ENCODE results near the gene ETS1. TPM values are rescaled to one million over a fixed set of nuclear protein-coding genes. Genes with fewer than 3 reads are reported as not detected.

Gene ETS1
- total RNA-seq, 1 experiment from 2014 or later, result 53.8 TPM

DNA sequence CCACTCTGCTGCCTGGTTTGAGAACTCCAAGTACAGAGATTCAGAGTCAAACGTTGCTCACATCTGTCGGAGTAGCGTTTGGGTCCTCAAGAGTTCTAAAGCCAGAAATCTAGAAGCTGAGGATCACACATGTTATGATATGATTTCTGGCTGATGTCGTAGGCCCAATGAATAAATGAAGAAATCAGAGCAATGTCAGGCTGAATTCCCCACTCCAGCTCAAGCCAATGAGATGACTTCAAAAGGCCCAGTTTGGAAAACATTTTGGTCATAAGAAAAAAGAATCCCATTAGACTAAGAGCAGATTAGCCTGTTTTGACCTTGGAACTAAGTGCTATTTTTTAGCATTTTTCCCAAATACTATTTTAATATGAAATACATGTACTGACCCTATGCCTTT lies 106.7 kb downstream of the ETS1 start:
- Histone ChIP-seq H3K27ac (no peak overlapping the region), H3K4me3 (no peak overlapping the region), H3K36me3 (peaks cover 88% of the 10 kb centered on the region), H3K27me3 (replicated peaks) (no peaks in the 10 kb centered on the region), H3K4me1 (replicated peaks) (peaks cover 33% of the 10 kb centered on the region), H3K9me3 (replicated peaks) (no peaks in the 10 kb centered on the region)
- no peak for DNase-seq (ENCODE audit: low read depth in 1 of 2, low spot score in 2 of 2)

DNA sequence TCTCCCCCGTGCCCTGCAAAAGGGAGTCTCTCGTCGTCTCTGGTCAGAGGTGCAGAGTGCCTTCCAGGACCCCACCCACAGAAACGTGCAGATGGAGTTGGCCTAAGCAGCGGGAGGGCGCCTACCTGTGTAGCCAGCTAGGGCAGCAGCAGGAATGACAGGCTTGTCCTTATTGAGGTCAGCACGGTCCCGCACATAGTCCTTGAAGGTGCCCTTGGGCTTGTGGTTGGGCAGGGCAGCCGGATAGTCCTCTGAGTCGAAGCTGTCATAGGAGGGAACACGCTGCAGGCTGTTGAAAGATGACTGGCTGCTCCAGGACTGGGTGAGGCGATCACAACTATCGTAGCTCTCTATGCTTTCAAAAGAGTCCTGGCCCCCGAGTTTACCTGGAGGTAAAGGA lies 107.3 kb downstream of the ETS1 start:
- peaks cover 82% of the 10 kb centered on the region for H3K36me3 ChIP-seq
- H3K27ac ChIP-seq, result no peak overlapping the region
- peaks cover 35% of the 10 kb centered on the region for H3K4me1 ChIP-seq (replicated peaks)
- DNase-seq (ENCODE audit: low read depth in 1 of 2, low spot score in 2 of 2), result no peak
- no peak overlapping the region for H3K4me3 ChIP-seq
- H3K27me3 ChIP-seq (replicated peaks), result no peaks in the 10 kb centered on the region
- no peaks in the 10 kb centered on the region for H3K9me3 ChIP-seq (replicated peaks)

DNA sequence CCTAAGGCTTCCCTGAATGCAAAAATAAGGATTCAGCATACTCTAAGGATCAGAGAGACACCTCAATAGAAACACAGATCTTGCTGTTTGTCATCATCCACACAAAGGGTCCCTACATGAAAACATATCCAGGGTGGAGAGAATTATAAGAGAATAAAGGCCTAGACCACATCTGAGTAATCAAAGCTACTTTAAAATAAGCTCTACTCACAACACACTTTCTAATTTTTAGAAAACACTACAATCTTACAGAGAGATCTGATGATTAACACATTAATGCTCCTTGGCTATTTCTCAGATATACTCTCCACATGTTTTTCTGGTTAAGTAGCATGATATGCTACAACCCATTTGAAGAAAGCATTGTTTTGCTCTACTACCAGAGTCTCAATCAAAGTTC lies 108.2 kb downstream of the ETS1 start:
- no peaks in the 10 kb centered on the region for H3K9me3 ChIP-seq (replicated peaks)
- DNase-seq (ENCODE audit: low read depth in 1 of 2, low spot score in 2 of 2), result no peak
- H3K4me3 ChIP-seq, result no peak overlapping the region
- H3K36me3 ChIP-seq, result peaks cover 80% of the 10 kb centered on the region
- peaks cover 43% of the 10 kb centered on the region for H3K4me1 ChIP-seq (replicated peaks)
- H3K27me3 ChIP-seq (replicated peaks), result no peaks in the 10 kb centered on the region
- no peak overlapping the region for H3K27ac ChIP-seq

DNA sequence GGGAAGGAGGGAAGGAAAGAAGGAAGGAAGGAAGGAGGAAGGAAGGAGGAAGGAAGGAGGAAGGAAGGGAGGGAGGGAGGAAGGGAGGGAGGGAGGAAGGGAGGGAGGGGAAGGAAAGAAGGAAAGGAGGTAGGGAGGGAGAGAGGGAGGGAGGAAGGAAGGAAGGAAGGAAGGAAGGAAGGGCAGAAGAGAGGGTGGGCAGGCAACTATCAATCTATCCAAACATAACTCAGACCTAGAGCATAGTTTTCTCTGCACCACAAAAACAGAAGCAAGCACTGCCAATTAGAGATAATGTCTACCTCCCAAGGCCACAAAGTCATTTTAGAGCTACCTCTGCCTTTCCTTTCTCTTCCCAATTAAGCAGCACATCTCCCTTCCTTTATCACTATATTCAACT lies 109.1 kb downstream of the ETS1 start:
- Histone ChIP-seq H3K4me1 (replicated peaks) (peaks cover 44% of the 10 kb centered on the region), H3K4me3 (no peak overlapping the region), H3K36me3 (peaks cover 76% of the 10 kb centered on the region), H3K27ac (no peak overlapping the region), H3K27me3 (replicated peaks) (no peaks in the 10 kb centered on the region), H3K9me3 (replicated peaks) (no peaks in the 10 kb centered on the region)
- DNase-seq (ENCODE audit: low read depth in 1 of 2, low spot score in 2 of 2), result no peak

DNA sequence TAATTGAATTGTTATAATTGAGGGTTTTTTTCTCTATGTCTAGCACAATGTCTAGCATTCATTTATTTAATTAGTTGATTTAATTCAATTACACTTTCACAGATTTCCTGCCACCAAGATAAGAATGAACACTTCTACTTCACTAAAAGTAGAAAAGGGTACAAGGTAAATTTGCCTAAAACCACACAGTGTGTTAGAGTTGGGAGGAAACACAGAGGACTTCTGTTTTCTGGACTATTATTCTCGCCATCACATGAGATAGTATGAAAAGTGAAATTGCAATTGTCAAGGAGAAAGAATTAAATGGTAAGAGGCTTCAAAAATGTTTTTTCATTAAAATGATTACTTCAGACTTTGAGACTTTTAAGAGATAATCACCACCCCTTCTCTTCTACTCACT lies 109.5 kb downstream of the ETS1 start:
- Histone ChIP-seq H3K4me3 (no peak overlapping the region), H3K27ac (no peak overlapping the region), H3K4me1 (replicated peaks) (peaks cover 44% of the 10 kb centered on the region), H3K36me3 (peaks cover 76% of the 10 kb centered on the region), H3K9me3 (replicated peaks) (no peaks in the 10 kb centered on the region), H3K27me3 (replicated peaks) (no peaks in the 10 kb centered on the region)
- DNase-seq (ENCODE audit: low read depth in 1 of 2, low spot score in 2 of 2), result no peak

DNA sequence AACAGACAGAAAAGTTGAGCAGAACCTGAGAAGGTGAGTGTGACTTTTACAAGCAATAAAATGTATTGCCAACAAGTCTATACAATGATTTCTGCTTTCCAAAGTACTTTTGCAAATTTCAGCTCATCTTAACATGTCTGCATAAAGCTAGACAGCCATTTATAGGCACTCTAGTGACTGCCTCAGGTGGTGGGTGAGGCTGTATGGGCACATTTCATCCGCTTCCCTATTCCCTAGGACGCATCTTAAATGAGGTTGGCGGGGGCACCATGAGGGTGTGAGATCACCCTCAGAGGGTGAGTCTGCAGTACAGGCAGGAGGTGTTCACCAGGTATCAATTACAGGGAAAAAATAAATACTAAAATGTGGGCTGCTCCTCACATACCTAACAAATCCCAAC lies 110.1 kb downstream of the ETS1 start:
- H3K27me3 ChIP-seq (replicated peaks), result no peaks in the 10 kb centered on the region
- peaks cover 77% of the 10 kb centered on the region for H3K36me3 ChIP-seq
- no peak overlapping the region for H3K4me3 ChIP-seq
- H3K9me3 ChIP-seq (replicated peaks), result no peaks in the 10 kb centered on the region
- DNase-seq (ENCODE audit: low read depth in 1 of 2, low spot score in 2 of 2), result no peak
- H3K27ac ChIP-seq, result no peak overlapping the region
- peaks cover 44% of the 10 kb centered on the region for H3K4me1 ChIP-seq (replicated peaks)

DNA sequence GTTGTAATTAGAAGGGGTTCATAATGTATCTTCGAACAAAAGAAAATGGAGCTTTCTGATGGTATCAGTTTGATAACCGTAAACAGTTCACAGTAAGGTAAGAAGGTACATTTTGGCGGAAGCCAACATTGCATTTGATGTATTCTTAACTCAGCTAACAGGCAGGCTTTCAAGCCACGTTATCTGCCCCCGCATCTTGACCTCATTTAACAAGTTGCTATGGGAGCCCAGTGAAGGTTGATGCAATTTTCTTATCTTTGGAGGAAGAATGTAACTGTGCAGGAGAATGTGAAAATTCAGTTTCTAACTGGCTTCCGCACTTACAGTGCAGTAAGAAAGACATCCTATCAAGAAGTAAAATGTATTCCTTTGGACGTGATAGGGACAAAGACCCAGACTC lies 110.6 kb downstream of the ETS1 start:
- DNase-seq (ENCODE audit: low read depth in 1 of 2, low spot score in 2 of 2), result no peak

DNA sequence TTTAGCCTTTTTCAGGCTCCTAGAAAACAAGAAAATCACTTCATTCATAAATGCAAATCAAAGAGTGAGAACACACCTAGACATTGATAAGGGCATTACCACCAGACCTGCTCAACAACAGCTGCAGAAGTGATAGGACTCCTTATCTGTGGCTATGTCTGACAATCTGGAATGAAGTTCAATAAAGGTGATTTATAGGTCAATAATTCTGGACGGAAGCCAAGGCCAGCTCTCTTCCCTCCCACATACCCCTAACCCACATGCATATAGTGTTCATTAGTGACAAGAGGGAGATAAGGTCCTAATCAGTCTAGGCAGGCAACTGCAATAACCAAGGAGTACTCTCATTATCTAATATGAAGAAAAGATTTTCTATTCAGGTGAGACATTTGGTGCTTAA lies 111.3 kb downstream of the ETS1 start:
- Histone ChIP-seq H3K4me3 (no peak overlapping the region), H3K4me1 (replicated peaks) (peaks cover 38% of the 10 kb centered on the region), H3K27ac (no peak overlapping the region), H3K27me3 (replicated peaks) (no peaks in the 10 kb centered on the region), H3K9me3 (replicated peaks) (no peaks in the 10 kb centered on the region), H3K36me3 (peaks cover 79% of the 10 kb centered on the region)
- no peak for DNase-seq (ENCODE audit: low read depth in 1 of 2, low spot score in 2 of 2)

More for the DNA sequence above, 110.6 kb downstream of the ETS1 start:
- Histone ChIP-seq H3K27me3 (replicated peaks) (no peaks in the 10 kb centered on the region), H3K4me3 (no peak overlapping the region), H3K4me1 (replicated peaks) (peaks cover 44% of the 10 kb centered on the region), H3K27ac (no peak overlapping the region), H3K9me3 (replicated peaks) (no peaks in the 10 kb centered on the region), H3K36me3 (peaks cover 79% of the 10 kb centered on the region)

DNA sequence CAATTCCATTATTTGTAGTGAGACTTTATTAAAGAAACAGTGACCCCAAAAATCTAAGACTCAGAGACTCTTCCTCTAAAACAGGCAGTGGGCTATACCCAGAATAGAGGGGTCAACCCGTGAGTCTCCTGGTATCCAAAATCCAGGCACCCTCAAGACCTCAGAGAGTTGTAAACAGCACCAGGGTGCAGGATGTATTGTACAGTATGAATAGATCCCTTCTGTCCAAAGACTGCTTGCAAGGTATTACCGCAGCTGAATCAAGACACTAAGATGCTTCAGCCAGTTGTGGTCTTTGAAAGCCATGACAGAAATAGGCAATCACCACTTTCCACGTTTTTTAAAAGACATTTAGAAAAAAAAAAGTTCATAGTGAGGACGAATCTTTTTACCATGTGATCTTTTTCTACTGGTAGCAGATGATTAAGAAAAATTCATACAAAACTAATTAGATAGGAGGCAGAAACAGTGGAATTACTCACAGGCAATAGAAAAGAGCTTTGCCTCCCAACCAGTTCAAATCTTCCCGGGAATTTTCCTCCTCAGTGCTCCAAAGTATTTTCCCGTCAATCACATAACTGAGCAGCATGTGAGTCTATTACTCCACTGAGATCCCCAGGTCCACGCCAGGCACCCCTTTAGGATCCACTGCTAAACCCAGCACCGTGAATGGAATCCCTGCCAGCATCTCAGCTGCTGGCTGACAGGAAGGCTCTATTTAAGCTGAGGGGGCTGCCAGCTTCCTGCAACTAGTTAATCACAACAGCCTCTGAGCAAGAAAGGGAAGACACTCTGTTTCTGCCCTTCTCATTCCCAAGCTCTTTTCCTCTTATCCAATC lies 113.1 kb downstream of the ETS1 start:
- H3K36me3 ChIP-seq, result peaks cover 75% of the 10 kb centered on the region
- H3K4me3 ChIP-seq, result no peak overlapping the region
- H3K9me3 ChIP-seq (replicated peaks), result no peaks in the 10 kb centered on the region
- H3K27ac ChIP-seq, result no peak overlapping the region
- peaks cover 43% of the 10 kb centered on the region for H3K4me1 ChIP-seq (replicated peaks)
- no peak for DNase-seq (ENCODE audit: low read depth in 1 of 2, low spot score in 2 of 2)
- H3K27me3 ChIP-seq (replicated peaks), result no peaks in the 10 kb centered on the region

DNA sequence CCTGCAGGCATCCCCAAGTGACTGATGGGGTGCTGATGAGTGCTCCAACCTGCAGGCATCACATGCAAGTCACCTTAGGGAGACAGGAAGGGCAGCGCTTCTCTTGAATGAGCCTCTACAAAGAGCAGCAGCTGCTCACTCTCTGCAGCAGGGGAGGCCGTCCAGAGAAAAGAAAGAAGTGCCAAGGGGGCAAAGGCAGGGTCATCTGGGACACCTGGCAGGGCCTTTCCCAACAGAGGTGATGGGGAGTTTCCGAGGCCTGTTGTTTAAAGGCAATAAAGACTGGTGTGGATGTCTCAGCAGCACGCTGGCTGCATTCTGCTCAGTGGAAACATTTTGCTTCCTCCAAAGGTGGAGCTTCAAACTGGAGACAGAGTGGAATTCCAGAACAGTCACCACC lies 113.7 kb downstream of the ETS1 start:
- DNase-seq (ENCODE audit: low read depth in 1 of 2, low spot score in 2 of 2), result no peak
- Histone ChIP-seq H3K27me3 (replicated peaks) (no peaks in the 10 kb centered on the region), H3K9me3 (replicated peaks) (no peaks in the 10 kb centered on the region), H3K4me3 (no peak overlapping the region), H3K36me3 (peaks cover 75% of the 10 kb centered on the region), H3K4me1 (replicated peaks) (peaks cover 49% of the 10 kb centered on the region), H3K27ac (no peak overlapping the region)

DNA sequence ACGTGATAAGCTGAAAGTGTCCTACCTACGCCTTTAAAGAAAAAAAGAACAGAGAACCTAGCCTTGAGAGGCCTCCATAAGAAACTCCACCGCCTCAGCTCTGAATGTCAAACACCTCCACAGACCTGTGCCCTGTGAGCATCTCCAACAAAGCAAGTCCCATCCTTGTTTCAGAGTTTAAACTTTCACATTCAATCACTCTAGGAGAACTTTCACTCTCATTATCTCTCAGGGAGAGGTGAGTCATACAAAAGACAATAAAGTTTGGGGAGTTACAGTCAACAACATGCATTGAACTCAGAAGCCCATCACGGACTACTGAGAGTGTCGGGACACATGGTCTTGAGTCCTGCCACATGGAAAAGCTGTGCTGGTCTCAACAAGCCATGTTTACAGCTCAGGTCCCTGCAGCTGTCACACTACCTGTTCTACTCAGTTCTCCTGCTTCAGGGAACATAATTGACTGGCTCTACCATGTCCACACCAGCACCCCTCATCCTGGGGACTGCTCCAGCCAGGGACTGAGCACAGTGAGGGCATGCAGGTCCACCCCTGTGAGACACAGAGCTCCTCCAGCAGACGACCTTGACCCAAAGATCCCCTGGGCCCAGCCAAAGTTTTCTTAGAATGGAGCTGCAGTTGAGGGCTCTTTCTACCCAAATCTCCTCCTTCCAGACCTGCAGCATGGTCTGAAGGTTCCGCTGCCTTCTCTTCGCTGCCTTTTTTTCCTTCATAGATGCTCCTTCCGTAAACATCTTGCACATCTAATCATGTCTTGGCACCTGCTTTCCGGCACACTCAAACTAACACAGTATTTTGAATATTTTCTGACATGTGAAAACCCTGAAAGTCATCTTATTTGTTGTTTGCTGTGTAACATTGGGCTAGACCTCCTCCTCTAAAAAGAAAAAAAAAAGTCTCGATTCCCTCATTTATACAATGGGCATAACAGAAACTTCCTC lies 114.9 kb downstream of the ETS1 start:
- peak in 1 of 2 experiments; percentile 54 for DNase-seq (ENCODE audit: low read depth in 1 of 2, low spot score in 2 of 2)
- H3K4me3 ChIP-seq, result no peak overlapping the region
- peak overlapping the region; percentile 29; the same call in 1 of the 2 replicates for H3K27ac ChIP-seq
- H3K4me1 ChIP-seq (replicated peaks), result peaks cover 59% of the 10 kb centered on the region
- peaks cover 75% of the 10 kb centered on the region for H3K36me3 ChIP-seq
- no peaks in the 10 kb centered on the region for H3K27me3 ChIP-seq (replicated peaks)
- H3K9me3 ChIP-seq (replicated peaks), result no peaks in the 10 kb centered on the region

DNA sequence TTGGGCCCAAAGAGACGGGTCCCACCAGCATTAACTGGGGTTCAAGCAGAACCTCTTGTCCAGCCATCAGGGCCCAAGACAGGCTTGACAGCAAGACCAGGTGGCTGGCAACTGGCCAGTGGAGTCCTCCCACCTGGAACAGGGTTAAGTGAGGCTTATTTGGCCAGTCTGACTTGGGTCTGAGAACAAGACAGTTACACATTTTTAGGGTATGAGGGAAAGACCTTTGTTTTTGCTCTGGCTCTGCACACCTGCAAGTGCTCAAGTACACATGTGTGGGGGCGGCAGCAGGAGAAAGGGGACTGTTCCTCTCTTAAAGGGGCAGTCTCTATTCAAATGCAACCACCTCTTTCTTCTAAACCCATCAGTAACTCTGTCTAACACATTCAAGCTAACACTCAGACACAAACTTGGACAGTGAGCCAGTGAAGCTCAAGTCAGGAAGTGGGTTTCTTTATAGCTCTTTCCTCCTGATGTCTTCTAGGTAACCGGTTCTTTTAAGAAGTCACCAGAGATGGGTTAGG lies 116.2 kb downstream of the ETS1 start:
- Histone ChIP-seq H3K36me3 (peaks cover 75% of the 10 kb centered on the region), H3K4me3 (no peak overlapping the region), H3K4me1 (replicated peaks) (peaks cover 71% of the 10 kb centered on the region), H3K27me3 (replicated peaks) (no peaks in the 10 kb centered on the region), H3K27ac (0 out of 2 replicates have a peak overlapping the region, but pooled peaks have one; percentile 29), H3K9me3 (replicated peaks) (no peaks in the 10 kb centered on the region)
- no peak for DNase-seq (ENCODE audit: low read depth in 1 of 2, low spot score in 2 of 2)

DNA sequence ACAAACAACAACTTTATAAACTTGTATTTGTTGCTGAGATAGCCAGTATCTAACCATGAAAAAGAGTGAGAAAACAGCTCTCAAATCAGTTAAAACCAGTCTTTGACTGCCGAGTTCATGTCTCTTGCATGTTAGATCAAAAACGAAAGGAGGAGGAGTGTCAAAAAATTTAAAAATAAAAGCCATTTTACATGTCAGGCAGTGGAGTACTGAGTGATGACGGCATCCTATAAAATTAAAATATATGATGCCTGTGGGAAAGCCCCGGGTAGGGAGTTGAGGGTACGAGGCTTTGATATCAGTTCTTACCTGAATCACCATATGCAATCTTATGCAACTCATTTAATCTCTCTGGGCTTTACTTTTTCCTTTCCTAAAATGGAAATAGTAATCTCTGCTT lies 117.3 kb downstream of the ETS1 start:
- H3K4me3 ChIP-seq, result no peak overlapping the region
- DNase-seq (ENCODE audit: low read depth in 1 of 2, low spot score in 2 of 2), result no peak
- H3K4me1 ChIP-seq (replicated peaks), result peaks cover 73% of the 10 kb centered on the region
- peaks cover 79% of the 10 kb centered on the region for H3K36me3 ChIP-seq
- no peaks in the 10 kb centered on the region for H3K27me3 ChIP-seq (replicated peaks)
- no peak overlapping the region for H3K27ac ChIP-seq
- H3K9me3 ChIP-seq (replicated peaks), result no peaks in the 10 kb centered on the region

DNA sequence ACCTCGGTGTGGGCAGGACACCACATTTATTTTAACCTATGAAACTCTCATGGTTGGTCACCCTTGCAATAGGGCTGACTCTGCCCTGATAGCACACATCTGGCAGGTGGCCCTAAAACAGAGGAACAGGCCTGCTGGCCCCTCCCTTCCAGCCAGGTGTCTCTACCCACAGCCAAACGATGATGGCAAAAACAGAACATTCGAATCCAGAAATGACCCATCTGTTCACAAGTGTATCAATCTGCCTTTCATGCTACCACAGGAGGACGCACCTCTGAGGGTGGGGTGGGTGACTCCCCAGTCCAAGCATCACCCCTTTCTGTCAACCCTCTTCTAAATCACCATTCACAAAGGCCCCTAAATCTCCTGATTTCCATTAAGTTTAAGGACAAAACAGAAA lies 118.1 kb downstream of the ETS1 start:
- Histone ChIP-seq H3K36me3 (peaks cover 79% of the 10 kb centered on the region), H3K4me3 (no peak overlapping the region), H3K4me1 (replicated peaks) (peaks cover 66% of the 10 kb centered on the region), H3K27ac (peak overlapping the region; percentile 77), H3K9me3 (replicated peaks) (no peaks in the 10 kb centered on the region), H3K27me3 (replicated peaks) (no peaks in the 10 kb centered on the region)
- DNase-seq (ENCODE audit: low read depth in 1 of 2, low spot score in 2 of 2), result no peak

All from SJSA1 (cell line).